AG04450 (cell line): ENCODE results near the gene LRRC71. TPM values are rescaled to one million over a fixed set of nuclear protein-coding genes. Genes with fewer than 3 reads are reported as not detected.

ENCODE experiments used
- CTCF ChIA-PET: fragments of 300-600, 350-600 bp; formaldehyde crosslinking; extraction: SDS; loops from one replicate; lab custom pipeline; 2022; ENCODE audit warnings: antibody characterized with exemption, inconsistent platforms; lab: Charles Lee
- POLR2A ChIA-PET: fragments of 350-600 bp; formaldehyde crosslinking; extraction: SDS; loops from one replicate; lab custom pipeline; 2021; ENCODE audit warnings: antibody characterized with exemption, inconsistent platforms; lab: Yijun Ruan, JAX
- DNase-seq: peaks from one replicate; pipeline ENCODE4 v3.0.0-alpha.2; 2011; ENCODE audit warnings: low read depth, low spot score
- H3K27ac ChIP-seq: one replicate; pipeline ENCODE4 v1.5.1; 2012; ENCODE audit warnings: low read depth, low read length, control low read depth
- H3K27me3 ChIP-seq: one replicate; pipeline ENCODE4 v1.6.0; 2012; ENCODE audit warnings: low read length; ENCODE audit not compliant: control insufficient read depth, insufficient read depth
- H3K4me3 ChIP-seq: 2 replicates; pipeline ENCODE4 v1.5.1; 2011; ENCODE audit warnings: mild to moderate bottlenecking, low read depth, low read length, control low read depth
- H3K9me3 ChIP-seq: 2 replicates; pipeline ENCODE4 v1.5.1; 2012; ENCODE audit warnings: low read length; ENCODE audit not compliant: control insufficient read depth, insufficient read depth
- polyA plus RNA-seq: library from polyadenylated mRNA; depleted of rRNA; stranded (reverse); fragments of >200 nt; gene quantifications from 2 replicates; pipeline ENCODE4 v1.2.3, GENCODE V29; 2011
- TF ChIP-seq, protein P1 (sequence below): IDR thresholded peaks from 2 replicates; pipeline ENCODE4 v1.5.1; 2011; ENCODE audit warnings: low read depth, low read length, control low read depth, inconsistent platforms

LRRC71 gene
- polyA plus RNA-seq, 1 experiment = not detected

DNA sequence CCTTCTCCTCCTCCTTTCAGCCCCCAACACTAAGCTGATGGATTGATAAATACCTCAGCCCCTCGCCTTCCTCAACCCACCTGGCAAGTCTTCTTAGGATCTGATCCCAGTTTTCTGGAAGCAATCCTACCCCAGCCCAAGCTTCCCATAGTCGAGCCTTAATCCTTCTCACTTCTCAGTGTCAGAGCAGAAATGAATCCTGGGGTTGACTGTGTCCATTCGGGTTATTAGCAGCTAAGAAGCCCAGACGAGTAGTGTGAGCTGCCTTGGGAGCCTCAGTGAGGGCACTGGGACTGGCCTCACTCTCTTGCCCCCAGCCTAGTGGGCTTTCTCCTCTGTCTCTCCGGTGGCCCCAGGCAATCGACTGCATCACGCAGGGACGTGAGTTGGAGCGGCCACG, 39.3 kb upstream of the LRRC71 start:
- Histone ChIP-seq H3K27me3 (peaks cover 84% of the 10 kb centered on the region), H3K9me3 (no peaks in the 10 kb centered on the region), H3K27ac (no peak overlapping the region), H3K4me3 (no peak overlapping the region)
- ChIA-PET CTCF (interaction anchor here (0.9 to 1.4 kb wide), 2 partner anchors 9 to 192 kb away, joined by 3 to 6 read pairs; no protein-coding TSS in a partner anchor), POLR2A (no interaction called here)
- TF ChIP-seq, protein P1, sequence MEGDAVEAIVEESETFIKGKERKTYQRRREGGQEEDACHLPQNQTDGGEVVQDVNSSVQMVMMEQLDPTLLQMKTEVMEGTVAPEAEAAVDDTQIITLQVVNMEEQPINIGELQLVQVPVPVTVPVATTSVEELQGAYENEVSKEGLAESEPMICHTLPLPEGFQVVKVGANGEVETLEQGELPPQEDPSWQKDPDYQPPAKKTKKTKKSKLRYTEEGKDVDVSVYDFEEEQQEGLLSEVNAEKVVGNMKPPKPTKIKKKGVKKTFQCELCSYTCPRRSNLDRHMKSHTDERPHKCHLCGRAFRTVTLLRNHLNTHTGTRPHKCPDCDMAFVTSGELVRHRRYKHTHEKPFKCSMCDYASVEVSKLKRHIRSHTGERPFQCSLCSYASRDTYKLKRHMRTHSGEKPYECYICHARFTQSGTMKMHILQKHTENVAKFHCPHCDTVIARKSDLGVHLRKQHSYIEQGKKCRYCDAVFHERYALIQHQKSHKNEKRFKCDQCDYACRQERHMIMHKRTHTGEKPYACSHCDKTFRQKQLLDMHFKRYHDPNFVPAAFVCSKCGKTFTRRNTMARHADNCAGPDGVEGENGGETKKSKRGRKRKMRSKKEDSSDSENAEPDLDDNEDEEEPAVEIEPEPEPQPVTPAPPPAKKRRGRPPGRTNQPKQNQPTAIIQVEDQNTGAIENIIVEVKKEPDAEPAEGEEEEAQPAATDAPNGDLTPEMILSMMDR = no peak
- no peak for DNase-seq

DNA sequence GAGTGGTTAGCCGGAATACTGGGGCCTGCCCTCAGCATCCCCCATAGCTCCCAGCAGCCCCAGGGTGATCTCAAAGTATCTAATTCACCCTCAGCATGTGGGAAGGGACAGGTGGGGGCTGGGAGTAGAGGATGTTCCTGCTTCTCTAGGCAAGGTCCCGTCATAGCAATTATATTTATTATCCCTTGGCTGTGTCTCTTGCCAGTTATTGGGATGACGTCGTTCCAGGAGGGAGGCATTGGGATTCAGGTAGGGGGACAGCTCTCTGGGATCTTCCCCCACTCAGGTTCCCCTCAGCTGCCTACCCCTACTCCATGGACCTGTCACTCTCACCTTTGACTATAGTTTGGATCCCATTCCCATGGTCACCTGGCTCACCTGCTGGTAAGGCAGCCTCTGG, 38.8 kb upstream of the LRRC71 start:
- TF ChIP-seq, protein P1 = no peak
- DNase-seq = no peak
- Histone ChIP-seq H3K9me3 (no peaks in the 10 kb centered on the region), H3K27ac (no peak overlapping the region), H3K27me3 (peaks cover 81% of the 10 kb centered on the region), H3K4me3 (no peak overlapping the region)
- POLR2A ChIA-PET = no interaction called here
- CTCF ChIA-PET = interaction anchor here (0.9 kb wide), 1 partner anchor 8 kb away, joined by 6 read pairs; no protein-coding TSS in a partner anchor

DNA sequence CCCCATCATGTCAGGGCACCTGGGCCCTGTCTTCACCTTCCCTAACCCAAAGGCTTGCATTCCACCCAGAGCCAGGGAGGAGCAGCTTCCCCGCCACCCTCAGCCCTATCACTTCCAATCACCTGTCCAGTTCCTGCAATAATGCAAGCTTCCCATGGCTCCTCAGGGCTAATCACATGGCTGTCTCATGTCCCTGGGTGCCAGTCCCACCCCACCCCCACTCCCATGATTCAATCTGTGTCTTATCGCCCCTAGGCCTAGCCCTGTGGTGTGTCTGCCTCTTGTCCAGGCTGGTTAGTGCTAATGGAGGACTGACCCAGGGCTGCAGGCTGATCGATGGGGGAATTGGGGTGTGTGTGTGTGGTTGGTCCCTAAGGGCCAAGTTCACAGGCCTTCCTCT, 37.9 kb upstream of the LRRC71 start:
- Histone ChIP-seq H3K9me3 (no peaks in the 10 kb centered on the region), H3K27ac (no peak overlapping the region), H3K27me3 (peaks cover 84% of the 10 kb centered on the region), H3K4me3 (no peak overlapping the region)
- ChIA-PET CTCF (interaction anchor here (0.5 kb wide), 1 partner anchor 22 kb away, joined by 4 read pairs; the partner anchor contains the start of gene NTRK1), POLR2A (no interaction called here)
- no peak for DNase-seq
- TF ChIP-seq, protein P1 = no peak

DNA sequence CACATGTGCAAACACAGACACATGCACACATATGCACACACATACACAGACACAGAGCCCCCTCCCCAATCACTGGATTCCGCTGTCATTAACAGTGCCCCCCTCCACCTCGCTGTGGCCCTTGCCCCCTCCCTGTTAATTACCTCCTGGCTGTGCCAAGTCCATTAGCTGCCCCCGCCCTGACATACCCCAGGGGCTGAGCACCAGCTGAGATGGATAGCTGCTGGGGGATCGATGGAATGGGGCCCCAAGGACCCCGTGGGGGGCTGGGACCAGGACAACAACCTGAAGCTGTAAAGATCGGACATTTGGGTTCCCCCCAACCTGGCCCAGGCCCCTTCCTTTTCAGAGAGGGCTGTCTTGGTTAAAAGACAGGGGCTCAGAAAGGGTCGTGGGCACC, 36.5 kb upstream of the LRRC71 start:
- Histone ChIP-seq H3K27me3 (peaks cover 73% of the 10 kb centered on the region), H3K9me3 (no peaks in the 10 kb centered on the region), H3K4me3 (no peak overlapping the region), H3K27ac (no peak overlapping the region)
- TF ChIP-seq, protein P1 = no peak
- no peak for DNase-seq
- ChIA-PET CTCF (interaction anchor here (0.7 to 1.6 kb wide), 4 partner anchors 9 to 45 kb away, joined by 3 to 8 read pairs (median 4); partner anchors contain the start of genes INSRR and NTRK1), POLR2A (no interaction called here)

DNA sequence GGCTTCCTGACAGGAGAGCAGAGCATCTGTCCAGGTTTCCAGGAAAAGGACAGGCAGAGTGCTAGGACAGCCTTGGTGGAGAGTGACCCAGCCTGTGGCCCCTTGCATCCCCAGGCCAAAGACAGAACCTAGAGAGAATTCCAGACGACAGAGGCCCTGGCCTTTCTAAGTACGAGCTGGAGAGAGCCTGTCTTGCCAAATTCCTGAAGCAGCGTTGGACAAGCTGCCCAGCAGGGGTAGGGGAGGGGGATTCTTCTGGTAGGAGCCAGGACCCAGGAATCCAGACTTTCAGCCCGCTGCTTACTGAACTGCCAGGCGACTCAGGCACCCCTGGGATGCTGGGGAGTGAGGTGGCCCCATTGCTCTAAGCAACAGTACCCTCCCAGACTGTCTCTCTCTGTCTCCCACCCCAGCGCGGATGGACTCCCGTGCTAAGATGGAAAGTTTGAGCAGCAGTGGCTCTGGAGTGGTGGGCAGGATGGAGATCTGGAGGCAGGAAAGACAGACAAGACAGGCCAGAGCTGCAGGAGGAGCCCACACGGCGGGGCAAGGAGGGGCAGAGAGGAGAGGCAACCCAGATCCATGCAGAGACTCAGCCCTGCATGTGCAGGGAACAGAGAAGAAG, 35.8 kb upstream of the LRRC71 start:
- no peak overlapping the region for H3K27ac ChIP-seq
- no peaks in the 10 kb centered on the region for H3K9me3 ChIP-seq
- no peak overlapping the region for H3K4me3 ChIP-seq
- DNase-seq = no peak
- POLR2A ChIA-PET = no interaction called here
- CTCF ChIA-PET = interaction anchor here (0.7 to 2.2 kb wide), 5 partner anchors 8 to 46 kb away, joined by 3 to 8 read pairs (median 5); partner anchors contain the start of gene INSRR
- TF ChIP-seq, protein P1 = no peak
- peaks cover 70% of the 10 kb centered on the region for H3K27me3 ChIP-seq
